WTC11 (cell line): ENCODE results near the gene SLC35D1. TPM values are rescaled to one million over a fixed set of nuclear protein-coding genes. Genes with fewer than 3 reads are reported as not detected.
"Not testable (repeated sequence)": the region's sequence is repeated elsewhere in the genome, so short reads cannot be mapped to it uniquely, and the experiment has no call there.

Experiments used
- ATAC-seq: fragments of 200-7000 bp; cut with Tn5 transposase; 2 replicates; pipeline ENCODE4 v1.10.0; 2021; ENCODE audit warnings: mild to moderate bottlenecking, moderate library complexity
- CTCF ChIA-PET: fragments of 300-600 bp; sonication (Branson Sonifier 250); formaldehyde crosslinking; loops from one replicate; lab custom pipeline; 2021; ENCODE audit warnings: antibody characterized with exemption; lab: Charles Lee
- POLR2A ChIA-PET: fragments of 350-600 bp; sonication (Branson Sonifier 250); formaldehyde crosslinking; loops from one replicate; lab custom pipeline; 2021; ENCODE audit warnings: antibody characterized with exemption; lab: Charles Lee
- DNase-seq: peaks from one replicate; pipeline ENCODE4 v3.0.0; 2021; ENCODE audit warnings: low spot score
- H3K27ac Mint-ChIP-seq: 2 replicates; pipeline ENCODE4 v1.8.0; 2021; ENCODE audit warnings: mixed read lengths
- H3K27me3 Mint-ChIP-seq: 2 replicates; pipeline ENCODE4 v1.8.0; 2021; ENCODE audit warnings: low read depth, mild to moderate bottlenecking, moderate library complexity, mixed read lengths
- H3K36me3 Mint-ChIP-seq: 2 replicates; pipeline ENCODE4 v1.8.0; 2021; ENCODE audit warnings: mixed read lengths
- H3K4me1 Mint-ChIP-seq: 2 replicates; pipeline ENCODE4 v1.8.0; 2022; ENCODE audit warnings: mixed read lengths
- H3K4me3 Mint-ChIP-seq: 2 replicates; pipeline ENCODE4 v1.8.0; 2021; ENCODE audit warnings: mild to moderate bottlenecking, moderate library complexity, mixed read lengths
- H3K9me3 Mint-ChIP-seq: 2 replicates; pipeline ENCODE4 v1.8.0; 2021; ENCODE audit warnings: mixed read lengths
- ATF2 ChIP-seq: sonication (generic); formaldehyde crosslinking; IDR thresholded peaks from 2 replicates; pipeline ENCODE4 v1.8.1; 2022; ENCODE audit warnings: low read depth, missing genetic modification reagents, borderline replicate concordance
- ATF3 ChIP-seq: sonication (generic); formaldehyde crosslinking; conservative IDR thresholded peaks from 2 replicates; pipeline ENCODE4 v1.8.1; 2022; ENCODE audit warnings: mild to moderate bottlenecking, missing genetic modification reagents
- CBFB ChIP-seq: sonication (generic); formaldehyde crosslinking; IDR thresholded peaks from 2 replicates; pipeline ENCODE4 v1.8.1; 2022; ENCODE audit warnings: mild to moderate bottlenecking, low read depth, missing genetic modification reagents
- FOXK1 ChIP-seq: sonication (generic); formaldehyde crosslinking; IDR thresholded peaks from 2 replicates; pipeline ENCODE4 v1.8.0; 2022; ENCODE audit warnings: mild to moderate bottlenecking, moderate library complexity, missing genetic modification reagents
- FOXP1 ChIP-seq: sonication (generic); formaldehyde crosslinking; IDR thresholded peaks from 2 replicates; pipeline ENCODE4 v1.8.0; 2022; ENCODE audit warnings: missing genetic modification reagents, mild to moderate bottlenecking, moderate library complexity, borderline replicate concordance
- JUN ChIP-seq: sonication (generic); formaldehyde crosslinking; IDR thresholded peaks from 2 replicates; pipeline ENCODE4 v1.8.0; 2023; ENCODE audit warnings: mild to moderate bottlenecking, missing genetic modification reagents
- KAT7 ChIP-seq: sonication (generic); formaldehyde crosslinking; IDR thresholded peaks from 2 replicates; pipeline ENCODE4 v1.8.1; 2023; ENCODE audit warnings: missing genetic modification reagents, mild to moderate bottlenecking, borderline replicate concordance
- NFYB ChIP-seq: sonication (generic); formaldehyde crosslinking; conservative IDR thresholded peaks from 2 replicates; pipeline ENCODE4 v1.8.0; 2022; ENCODE audit warnings: low read depth, missing genetic modification reagents
- NR3C1 ChIP-seq: sonication (generic); formaldehyde crosslinking; conservative IDR thresholded peaks from 2 replicates; pipeline ENCODE4 v1.8.1; 2023; ENCODE audit warnings: low read depth, mild to moderate bottlenecking, missing genetic modification reagents
- SMAD3 ChIP-seq: sonication (generic); formaldehyde crosslinking; IDR thresholded peaks from 2 replicates; pipeline ENCODE4 v1.8.0; 2022; ENCODE audit warnings: missing genetic modification reagents, mild to moderate bottlenecking, borderline replicate concordance
- TEAD4 ChIP-seq: sonication (generic); formaldehyde crosslinking; IDR thresholded peaks from 2 replicates; pipeline ENCODE4 v1.8.0; 2022; ENCODE audit warnings: mild to moderate bottlenecking, missing genetic modification reagents
- ZNF121 ChIP-seq: sonication (generic); formaldehyde crosslinking; IDR thresholded peaks from 2 replicates; pipeline ENCODE4 v1.8.0; 2023; ENCODE audit warnings: missing genetic modification reagents
- total RNA-seq: library from RNA; stranded (reverse); gene quantifications from 3 replicates; pipeline ENCODE4 v1.2.3, GENCODE V29; 2021
- TF ChIP-seq, protein P1 (sequence below): fragments of 250-450 bp; sonication (Bioruptor Pico); IDR thresholded peaks from 2 replicates; pipeline ENCODE4 v1.9.0; 2021; ENCODE audit warnings: mild to moderate bottlenecking
- TF ChIP-seq, protein P2 (sequence below): fragments of 250-450 bp; sonication (Bioruptor Pico); IDR thresholded peaks from 2 replicates; pipeline ENCODE4 v1.9.0; 2021; ENCODE audit warnings: moderate library complexity, mild to moderate bottlenecking, inconsistent platforms, borderline replicate concordance
- TF ChIP-seq, protein P3 (sequence below): sonication (generic); formaldehyde crosslinking; IDR thresholded peaks from 2 replicates; pipeline ENCODE4 v1.8.1; 2022; ENCODE audit warnings: low read depth, mild to moderate bottlenecking, moderate library complexity, missing genetic modification reagents, borderline replicate concordance

Gene SLC35D1
- total RNA-seq, 1 experiment from 2014 or later = 2.4 TPM

- TF ChIP-seq, protein P1, sequence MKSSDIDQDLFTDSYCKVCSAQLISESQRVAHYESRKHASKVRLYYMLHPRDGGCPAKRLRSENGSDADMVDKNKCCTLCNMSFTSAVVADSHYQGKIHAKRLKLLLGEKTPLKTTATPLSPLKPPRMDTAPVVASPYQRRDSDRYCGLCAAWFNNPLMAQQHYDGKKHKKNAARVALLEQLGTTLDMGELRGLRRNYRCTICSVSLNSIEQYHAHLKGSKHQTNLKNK = no peak
- TF ChIP-seq NFYB (CRISPR knock-in tag) = no peak
- TF ChIP-seq, protein P2, sequence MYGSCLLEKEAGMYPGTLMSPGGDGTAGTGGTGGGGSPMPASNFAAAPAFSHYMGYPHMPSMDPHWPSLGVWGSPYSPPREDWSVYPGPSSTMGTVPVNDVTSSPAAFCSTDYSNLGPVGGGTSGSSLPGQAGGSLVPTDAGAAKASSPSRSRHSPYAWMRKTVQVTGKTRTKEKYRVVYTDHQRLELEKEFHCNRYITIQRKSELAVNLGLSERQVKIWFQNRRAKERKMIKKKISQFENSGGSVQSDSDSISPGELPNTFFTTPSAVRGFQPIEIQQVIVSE = no peak
- no peak for TF ChIP-seq ATF2 (CRISPR knock-in tag)
- no peak for TF ChIP-seq SMAD3 (CRISPR knock-in tag)
- no peak for TF ChIP-seq KAT7 (CRISPR knock-in tag)
- no peak for TF ChIP-seq CBFB
- TF ChIP-seq FOXP1 = no peak
- TF ChIP-seq TEAD4 (CRISPR knock-in tag) = no peak
Observed at GRCh38 chr1:67078291-67078690, 24.3 kb upstream of the SLC35D1 start (continued).

GRCh38 chr1:67077593-67077992, 23.6 kb upstream of the SLC35D1 start:
- Mint-ChIP-seq H3K27ac (no peak overlapping the region), H3K9me3 (peaks cover 14% of the 10 kb centered on the region), H3K36me3 (peaks cover 4% of the 10 kb centered on the region), H3K4me1 (no peaks in the 10 kb centered on the region), H3K27me3 (no peaks in the 10 kb centered on the region), H3K4me3 (no peak overlapping the region)
- no peak for DNase-seq
- no peak for TF ChIP-seq FOXK1
- TF ChIP-seq NR3C1 (CRISPR knock-in tag) = no peak
- TF ChIP-seq, protein P3, sequence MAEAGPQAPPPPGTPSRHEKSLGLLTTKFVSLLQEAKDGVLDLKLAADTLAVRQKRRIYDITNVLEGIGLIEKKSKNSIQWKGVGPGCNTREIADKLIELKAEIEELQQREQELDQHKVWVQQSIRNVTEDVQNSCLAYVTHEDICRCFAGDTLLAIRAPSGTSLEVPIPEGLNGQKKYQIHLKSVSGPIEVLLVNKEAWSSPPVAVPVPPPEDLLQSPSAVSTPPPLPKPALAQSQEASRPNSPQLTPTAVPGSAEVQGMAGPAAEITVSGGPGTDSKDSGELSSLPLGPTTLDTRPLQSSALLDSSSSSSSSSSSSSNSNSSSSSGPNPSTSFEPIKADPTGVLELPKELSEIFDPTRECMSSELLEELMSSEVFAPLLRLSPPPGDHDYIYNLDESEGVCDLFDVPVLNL (CRISPR knock-in tag) = no peak
- no peak for TF ChIP-seq ATF3 (CRISPR knock-in tag)
- POLR2A ChIA-PET = no interaction called here
- CTCF ChIA-PET = no interaction called here
- no peak for ATAC-seq

GRCh38 chr1:67072749-67073148, 18.8 kb upstream of the SLC35D1 start:
- TF ChIP-seq JUN (CRISPR knock-in tag) (no peak), ZNF121 (CRISPR knock-in tag) (no peak)
- TF ChIP-seq, protein P3 (CRISPR knock-in tag) = no peak
- TF ChIP-seq, all 79 proteins: peak for 0
- H3K9me3 Mint-ChIP-seq = peaks cover 34% of the 10 kb centered on the region
- H3K27me3 Mint-ChIP-seq = no peaks in the 10 kb centered on the region
- ChIA-PET POLR2A (interaction anchor here (0.5 to 0.8 kb wide), 2 partner anchors 23 to 62 kb away, joined by 3 to 4 read pairs; partner anchors contain the start of gene C1orf141), CTCF (interaction anchor here (1.9 kb wide), 1 partner anchor 141 kb away, joined by 5 read pairs; no protein-coding TSS in a partner anchor)
- H3K4me1 Mint-ChIP-seq = no peaks in the 10 kb centered on the region
- DNase-seq (no peak), ATAC-seq (no peak)
- H3K4me3 Mint-ChIP-seq = no peak overlapping the region
- no peak overlapping the region for H3K27ac Mint-ChIP-seq
- peaks cover 14% of the 10 kb centered on the region for H3K36me3 Mint-ChIP-seq

DNA sequence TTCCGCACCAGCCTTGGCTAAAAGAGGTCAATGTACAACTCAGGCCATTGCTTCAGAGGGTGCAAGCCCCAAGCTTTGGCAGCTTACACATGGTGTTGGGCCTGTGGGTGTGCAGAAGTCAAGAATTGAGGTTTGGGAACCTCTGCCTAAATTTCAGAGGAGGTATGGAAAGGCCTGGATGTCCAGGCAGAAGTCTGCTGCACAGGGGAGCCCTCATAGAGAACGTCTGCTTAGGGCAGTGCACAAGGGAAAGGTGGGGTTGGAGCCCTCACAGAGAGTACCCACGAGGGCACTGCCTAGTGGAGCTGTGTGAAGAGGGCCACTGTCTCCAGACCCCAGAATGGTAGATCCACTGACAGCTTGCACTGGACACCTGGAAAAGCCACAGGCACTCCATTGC, 13.7 kb upstream of the SLC35D1 start:
- H3K27me3 Mint-ChIP-seq, CTCF ChIA-PET, H3K4me1 Mint-ChIP-seq, DNase-seq, H3K27ac Mint-ChIP-seq, H3K4me3 Mint-ChIP-seq, ATAC-seq, POLR2A ChIA-PET: not testable (repeated sequence)
- peaks cover 25% of the 10 kb centered on the region for H3K36me3 Mint-ChIP-seq
- H3K9me3 Mint-ChIP-seq = peaks cover 40% of the 10 kb centered on the region
